GM12878 (cell line): ENCODE measurements around the gene AHNAK. TPM values are rescaled to one million over a fixed set of nuclear protein-coding genes. Genes with fewer than 3 reads are reported as not detected.

Experiments used
- ATF3 ChIP-seq: IDR thresholded peaks from 2 replicates; pipeline ENCODE4 v1.6.1; 2011; ENCODE audit warnings: low read depth, mild to moderate bottlenecking, low read length, moderate library complexity, borderline replicate concordance; ENCODE audit errors: extremely low read depth
- BCLAF1 ChIP-seq: fragments of 450-650 bp; IDR thresholded peaks from 2 replicates; pipeline ENCODE4 v1.6.1; 2017; ENCODE audit warnings: antibody characterized with exemption, mild to moderate bottlenecking, moderate library complexity
- CBX5 ChIP-seq: sonication (generic); IDR thresholded peaks from 2 replicates; pipeline ENCODE4 v1.6.1; 2016; ENCODE audit warnings: low read depth, moderate library complexity, mild to moderate bottlenecking, inconsistent platforms
- CEBPB ChIP-seq, 2 experiments: fragments of 150-350 bp in 1 of 2; IDR thresholded peaks; 2 replicates each; pipeline ENCODE4 v1.6.1; 2012 to 2014; ENCODE audit warnings: low read depth in 2 of 2, low read length in 2 of 2, borderline replicate concordance in 1 of 2, inconsistent platforms in 1 of 2
- CHD4 ChIP-seq: fragments of 200-600 bp; sonication (generic); IDR thresholded peaks from 2 replicates; pipeline ENCODE4 v1.6.1; 2016; ENCODE audit warnings: mild to moderate bottlenecking
- EED ChIP-seq: sonication (generic); IDR thresholded peaks from 2 replicates; pipeline ENCODE4 v1.6.1; 2016; ENCODE audit warnings: antibody characterized with exemption, low read depth
- EGR1 ChIP-seq, 2 experiments: IDR thresholded peaks; 1 replicate in 1 of 2; 2 replicates in 1 of 2; pipeline ENCODE4 v1.6.1; 2011 to 2012; ENCODE audit warnings: low read depth in 2 of 2, low read length in 2 of 2, borderline replicate concordance in 1 of 2, mild to moderate bottlenecking in 1 of 2, moderate library complexity in 1 of 2
- IKZF1 ChIP-seq: fragments of 450-650 bp; conservative IDR thresholded peaks from 2 replicates; pipeline ENCODE4 v1.6.1; 2017; ENCODE audit warnings: antibody characterized with exemption, mild to moderate bottlenecking
- MXI1 ChIP-seq: fragments of 150-350 bp; IDR thresholded peaks from 2 replicates; pipeline ENCODE4 v1.6.1; 2011; ENCODE audit warnings: low read depth, mild to moderate bottlenecking, inconsistent platforms, low read length, improper control_type of control experiment
- POLR2AphosphoS2 ChIP-seq: IDR thresholded peaks from 2 replicates; pipeline ENCODE4 v1.6.1; 2011; ENCODE audit warnings: low read depth, mild to moderate bottlenecking, low read length, improper control_type of control experiment, moderate library complexity
- POU2F2 ChIP-seq: IDR thresholded peaks from 3 replicates; pipeline ENCODE4 v1.6.1; 2011; ENCODE audit warnings: low read depth, mild to moderate bottlenecking, low read length, borderline replicate concordance
- RELA ChIP-seq: fragments of 450-650 bp; IDR thresholded peaks from 2 replicates; pipeline ENCODE4 v1.8.0; 2014; ENCODE audit warnings: borderline replicate concordance; ENCODE audit not compliant: partially characterized antibody
- SIX5 ChIP-seq: IDR thresholded peaks from 2 replicates; pipeline ENCODE4 v1.6.1; 2011; ENCODE audit warnings: mild to moderate bottlenecking, low read depth, low read length, moderate library complexity; ENCODE audit not compliant: severe bottlenecking
- SPI1 ChIP-seq: IDR thresholded peaks from 2 replicates; pipeline ENCODE4 v1.6.1; 2011; ENCODE audit warnings: low read depth, mild to moderate bottlenecking, low read length, moderate library complexity, borderline replicate concordance; ENCODE audit not compliant: insufficient read depth
- SRF ChIP-seq, 2 experiments: IDR thresholded peaks; 2 replicates each; pipeline ENCODE4 v1.6.1; 2011; ENCODE audit warnings: low read depth in 2 of 2, low read length in 2 of 2, mild to moderate bottlenecking in 1 of 2, moderate library complexity in 1 of 2
- TCF3 ChIP-seq: IDR thresholded peaks from 2 replicates; pipeline ENCODE4 v1.6.1; 2012; ENCODE audit warnings: low read depth, mild to moderate bottlenecking, low read length, borderline replicate concordance; ENCODE audit not compliant: insufficient read depth
- USF1 ChIP-seq: IDR thresholded peaks from 2 replicates; pipeline ENCODE4 v1.6.1; 2011; ENCODE audit warnings: borderline replicate concordance, low read depth, mild to moderate bottlenecking, moderate library complexity, mixed read lengths, low read length; ENCODE audit not compliant: insufficient read depth; ENCODE audit errors: extremely low read length
- YY1 ChIP-seq: IDR thresholded peaks from 2 replicates; pipeline ENCODE4 v1.6.1; 2011; ENCODE audit warnings: low read depth, mild to moderate bottlenecking, low read length
- ZNF207 ChIP-seq: fragments of 450-650 bp; IDR thresholded peaks from 2 replicates; pipeline ENCODE4 v1.6.1; 2014; ENCODE audit warnings: antibody characterized with exemption, mild to moderate bottlenecking, borderline replicate concordance
- polyA plus RNA-seq, 11 experiments: library from polyadenylated mRNA; depleted of rRNA in 4 of 11; unstranded in 6 of 11; stranded (reverse) in 5 of 11; fragments of >200 nt; fragmentation: Nextera tagmentation in 4 of 11; fragmentation: Illumina TruSeq in 1 of 11; extraction: Ambion mirVana in 4 of 11; extraction: Trizol in 1 of 11; gene quantifications; 1 replicate in 1 of 11; 2 replicates in 10 of 11; pipeline versions ENCODE4 v1.2.1 to v1.2.3, GENCODE V29; 2011 to 2016; ENCODE audit warnings: inconsistent platforms in 2 of 11, missing spikeins in 2 of 11, low read depth in 1 of 11
- total RNA-seq, 4 experiments: library from RNA; depleted of rRNA in 3 of 4; stranded (reverse); fragments of >200 nt in 3 of 4; fragmentation: Illumina TruSeq in 1 of 4; extraction: Trizol in 1 of 4; gene quantifications; 2 replicates each; pipeline versions ENCODE4 v1.2.1 to v1.2.3, GENCODE V29; 2013 to 2021
- TF ChIP-seq, protein P1 (sequence below): fragments of 450-650 bp; conservative IDR thresholded peaks from 2 replicates; pipeline ENCODE4 v1.6.1; 2017; ENCODE audit warnings: mild to moderate bottlenecking, moderate library complexity
- TF ChIP-seq, protein P2 (sequence below): fragments of 450-650 bp; IDR thresholded peaks from 2 replicates; pipeline ENCODE4 v1.6.1; 2016; ENCODE audit warnings: mild to moderate bottlenecking

Gene AHNAK
- total and polyA plus RNA-seq, 10 of the 15 experiments (the other 5 are each of a cell fraction or from before 2014, with no cell fraction given), result 0.76 to 90.3 (median 19.4) TPM

DNA sequence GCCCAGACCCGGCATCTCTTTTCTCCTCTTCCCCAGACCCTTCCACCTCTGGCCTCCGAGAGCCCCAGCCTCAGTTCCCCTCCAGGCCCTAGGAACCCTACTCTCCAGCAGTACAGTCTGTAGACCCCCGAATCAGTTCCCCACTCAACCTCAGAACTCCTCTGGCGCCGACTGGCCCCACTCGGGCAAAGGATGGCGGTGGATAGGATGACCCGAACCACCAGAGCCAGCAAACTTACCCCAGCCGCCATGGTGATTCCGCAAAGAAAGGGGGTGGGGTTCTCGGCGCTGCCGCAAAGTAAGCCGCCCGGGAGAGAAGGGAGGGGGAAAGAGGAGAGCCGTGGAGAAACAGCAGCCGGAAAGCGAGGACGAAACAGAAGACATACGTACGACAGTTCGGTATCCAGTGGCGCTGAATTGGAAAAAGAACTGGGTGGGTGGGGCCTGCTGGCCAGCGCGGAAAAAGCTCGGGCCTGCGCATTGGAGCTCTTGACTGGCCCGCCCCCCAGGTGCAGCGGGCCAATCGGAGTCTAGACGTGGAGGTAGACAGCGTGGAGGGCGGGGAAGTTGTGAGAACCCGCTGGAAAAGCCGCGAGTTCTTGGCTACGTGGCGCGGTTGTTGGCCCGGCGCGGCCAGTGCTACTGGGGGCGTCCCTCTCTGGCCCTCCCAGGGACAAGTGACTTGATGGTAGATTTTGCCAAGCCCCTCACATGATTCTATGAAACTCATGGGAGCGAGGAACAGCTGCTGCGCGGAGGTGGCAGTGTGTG lies 27.2 kb upstream of the AHNAK start, which contains the start of gene EEF1G (continued):
- TF ChIP-seq POLR2AphosphoS2 (peak; percentile 95), POU2F2 (peak; percentile 68; the same call in 2 of the 3 replicates), ZNF207 (0 out of 2 replicates have a peak, but pooled peaks have one; percentile 69), BCLAF1 (no peak), RELA (peak; percentile 80), EED (no peak), YY1 (peak; percentile 97), SRF (IDR thresholded peaks at IDR 0.05; ENCODE audit: low read depth in 2 of 2, low read length in 2 of 2) (no peak), CBX5 (no peak), EGR1 (IDR thresholded peaks at IDR 0.05; ENCODE audit: borderline replicate concordance in 1 of 2, low read depth in 2 of 2, low read length in 2 of 2) (no peak), SPI1 (no peak), ATF3 (peak; percentile 48; the same call in 1 of the 2 replicates), SIX5 (peak; percentile 31), TCF3 (peak; percentile 12; the same call in 1 of the 2 replicates), CHD4 (no peak), MXI1 (peak; percentile 81), USF1 (no peak), IKZF1 (peak; percentile 32; the same call in 1 of the 2 replicates), CEBPB (IDR thresholded peaks at IDR 0.05; ENCODE audit: borderline replicate concordance in 1 of 2, low read depth in 2 of 2, low read length in 2 of 2) (no peak)
- TF ChIP-seq, protein P1, sequence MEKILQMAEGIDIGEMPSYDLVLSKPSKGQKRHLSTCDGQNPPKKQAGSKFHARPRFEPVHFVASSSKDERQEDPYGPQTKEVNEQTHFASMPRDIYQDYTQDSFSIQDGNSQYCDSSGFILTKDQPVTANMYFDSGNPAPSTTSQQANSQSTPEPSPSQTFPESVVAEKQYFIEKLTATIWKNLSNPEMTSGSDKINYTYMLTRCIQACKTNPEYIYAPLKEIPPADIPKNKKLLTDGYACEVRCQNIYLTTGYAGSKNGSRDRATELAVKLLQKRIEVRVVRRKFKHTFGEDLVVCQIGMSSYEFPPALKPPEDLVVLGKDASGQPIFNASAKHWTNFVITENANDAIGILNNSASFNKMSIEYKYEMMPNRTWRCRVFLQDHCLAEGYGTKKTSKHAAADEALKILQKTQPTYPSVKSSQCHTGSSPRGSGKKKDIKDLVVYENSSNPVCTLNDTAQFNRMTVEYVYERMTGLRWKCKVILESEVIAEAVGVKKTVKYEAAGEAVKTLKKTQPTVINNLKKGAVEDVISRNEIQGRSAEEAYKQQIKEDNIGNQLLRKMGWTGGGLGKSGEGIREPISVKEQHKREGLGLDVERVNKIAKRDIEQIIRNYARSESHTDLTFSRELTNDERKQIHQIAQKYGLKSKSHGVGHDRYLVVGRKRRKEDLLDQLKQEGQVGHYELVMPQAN, result peak; percentile 66
- TF ChIP-seq, protein P2, sequence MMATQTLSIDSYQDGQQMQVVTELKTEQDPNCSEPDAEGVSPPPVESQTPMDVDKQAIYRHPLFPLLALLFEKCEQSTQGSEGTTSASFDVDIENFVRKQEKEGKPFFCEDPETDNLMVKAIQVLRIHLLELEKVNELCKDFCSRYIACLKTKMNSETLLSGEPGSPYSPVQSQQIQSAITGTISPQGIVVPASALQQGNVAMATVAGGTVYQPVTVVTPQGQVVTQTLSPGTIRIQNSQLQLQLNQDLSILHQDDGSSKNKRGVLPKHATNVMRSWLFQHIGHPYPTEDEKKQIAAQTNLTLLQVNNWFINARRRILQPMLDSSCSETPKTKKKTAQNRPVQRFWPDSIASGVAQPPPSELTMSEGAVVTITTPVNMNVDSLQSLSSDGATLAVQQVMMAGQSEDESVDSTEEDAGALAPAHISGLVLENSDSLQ, result peak; percentile 87
